T-helper 2 cell (primary cell): Measurements from ENCODE around the gene LPO.

Source experiments
- DNase-seq, 5 experiments: peaks; one replicate each; pipeline versions ENCODE4 v3.0.0 to v3.0.0-alpha.2; 2012 to 2022

The LPO gene

DNA sequence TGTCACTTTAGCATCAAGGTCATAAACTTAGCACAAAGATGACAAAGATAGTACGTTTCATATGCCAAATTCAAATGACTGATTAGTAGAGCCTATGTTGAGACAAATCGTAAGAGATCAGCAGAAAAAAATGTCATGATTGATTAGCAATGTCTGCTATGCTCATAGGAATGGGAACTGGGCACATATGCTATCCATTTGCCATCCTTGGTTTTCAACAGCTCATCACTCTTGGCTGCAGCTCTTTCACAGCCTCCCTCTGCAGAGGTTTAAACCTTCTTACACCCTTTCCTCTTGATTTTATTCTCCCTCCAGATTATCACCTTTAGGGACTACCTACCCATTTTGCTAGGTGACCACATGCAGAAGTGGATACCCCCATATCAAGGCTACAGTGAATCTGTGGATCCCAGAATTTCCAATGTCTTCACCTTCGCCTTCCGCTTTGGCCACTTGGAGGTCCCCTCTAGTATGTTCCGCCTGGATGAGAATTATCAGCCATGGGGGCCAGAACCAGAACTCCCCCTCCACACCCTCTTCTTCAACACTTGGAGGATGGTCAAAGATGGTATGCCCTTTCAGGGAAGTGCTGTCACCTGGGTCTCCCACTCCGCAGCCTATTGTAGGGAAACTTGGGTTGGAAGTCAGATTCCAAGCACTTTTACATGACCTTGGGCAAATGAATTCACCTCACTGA lies 26.2 kb downstream of the LPO start:
- DNase-seq, result no peak

DNA sequence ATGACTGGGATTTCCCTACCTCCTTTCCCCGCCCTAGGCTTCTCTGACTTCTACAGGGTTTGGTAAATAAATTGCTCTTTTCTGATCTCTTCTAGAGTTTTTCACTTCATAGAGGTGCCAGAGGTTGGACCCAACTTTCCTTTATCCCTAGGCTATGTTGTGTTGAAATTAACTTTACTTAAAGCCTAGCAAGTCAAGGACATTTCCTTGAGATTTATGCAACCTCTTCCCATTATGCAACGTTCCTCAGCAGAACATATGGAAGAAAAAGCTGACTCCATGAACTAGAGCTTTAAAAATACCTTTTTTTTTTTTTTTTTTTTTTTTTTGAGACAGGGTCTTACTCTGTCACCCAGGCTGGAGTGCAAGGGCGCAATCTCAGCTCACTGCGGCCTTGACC lies 26.9 kb downstream of the LPO start:
- no peak for DNase-seq

DNA sequence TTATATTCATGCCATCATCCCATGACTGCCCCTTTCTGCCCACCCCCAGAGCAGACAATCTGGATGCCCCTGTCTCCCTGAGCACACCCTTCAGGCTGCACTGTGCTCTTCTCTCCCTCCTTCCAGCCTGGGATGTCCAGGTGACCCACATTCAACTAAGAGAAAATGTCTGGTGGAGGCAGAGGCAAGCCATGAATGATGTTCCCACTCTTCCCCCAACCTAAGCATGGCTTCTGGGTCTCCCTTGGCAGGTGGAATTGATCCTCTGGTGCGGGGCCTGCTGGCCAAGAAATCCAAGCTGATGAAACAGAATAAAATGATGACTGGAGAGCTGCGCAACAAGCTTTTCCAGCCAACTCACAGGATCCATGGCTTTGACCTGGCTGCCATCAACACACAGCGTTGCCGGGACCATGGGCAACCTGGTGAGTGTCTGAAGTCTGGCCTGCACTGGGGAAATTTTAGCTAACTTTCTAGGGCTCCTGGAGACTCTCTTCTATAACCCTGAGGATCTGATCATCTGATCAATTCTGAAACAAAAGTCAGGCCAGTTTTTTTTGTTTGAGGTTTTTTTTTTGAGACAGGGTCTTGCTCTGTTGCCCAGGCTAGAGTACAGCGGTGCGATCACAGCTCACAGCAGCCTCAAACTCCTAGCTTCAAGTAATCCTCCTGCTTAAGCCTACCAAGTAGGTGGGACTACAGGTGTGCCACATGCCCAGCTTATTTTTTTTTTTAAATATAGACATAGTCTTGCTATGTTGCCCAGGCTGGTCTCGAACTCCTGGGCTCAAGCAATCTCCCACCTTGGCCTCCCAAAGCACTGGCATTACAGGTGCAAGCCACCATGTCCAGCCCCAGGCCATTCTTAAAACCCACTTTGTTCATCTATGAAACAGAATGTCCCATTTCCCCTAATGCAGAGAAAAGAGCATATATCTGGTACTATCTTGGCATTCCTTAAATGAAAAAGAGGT lies 27.8 kb downstream of the LPO start:
- DNase-seq, result no peak

DNA sequence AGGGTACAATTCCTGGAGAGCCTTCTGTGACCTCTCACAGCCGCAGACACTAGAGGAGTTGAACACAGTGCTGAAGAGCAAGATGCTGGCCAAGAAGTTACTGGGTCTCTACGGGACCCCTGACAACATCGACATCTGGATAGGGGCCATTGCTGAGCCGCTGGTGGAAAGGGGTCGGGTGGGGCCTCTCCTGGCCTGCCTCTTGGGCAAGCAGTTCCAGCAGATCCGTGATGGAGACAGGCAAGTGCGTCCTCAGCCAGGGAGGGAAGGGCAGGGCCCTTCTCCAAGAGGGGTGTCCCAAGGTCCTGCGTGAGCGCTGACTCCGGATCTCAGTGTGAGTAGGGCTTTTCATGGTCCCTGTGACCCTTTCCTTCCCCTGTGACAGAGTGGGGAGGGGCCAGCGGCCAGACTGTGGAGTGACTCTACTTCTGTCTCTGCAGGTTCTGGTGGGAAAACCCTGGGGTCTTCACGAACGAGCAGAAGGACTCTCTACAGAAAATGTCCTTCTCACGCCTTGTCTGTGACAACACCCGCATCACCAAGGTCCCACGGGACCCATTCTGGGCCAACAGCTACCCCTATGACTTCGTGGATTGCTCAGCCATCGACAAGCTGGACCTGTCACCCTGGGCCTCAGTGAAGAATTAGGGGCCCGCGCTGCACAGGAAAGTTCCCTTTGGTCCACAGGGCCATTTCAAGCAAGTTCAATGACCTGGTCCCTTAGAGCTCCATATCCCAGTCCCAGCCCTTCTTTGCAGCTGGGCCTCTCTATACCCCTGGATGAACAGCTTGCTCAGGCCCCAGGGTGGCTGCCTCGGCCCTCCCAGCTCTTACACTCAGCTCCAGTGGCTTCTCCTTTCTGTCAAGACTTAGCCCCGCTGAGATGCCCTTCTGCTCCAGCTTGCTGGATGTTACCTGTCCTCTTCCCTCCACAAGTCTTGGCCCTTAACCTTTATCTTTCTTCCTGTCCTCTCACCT lies 29.3 kb downstream of the LPO start:
- DNase-seq, result no peak

DNA sequence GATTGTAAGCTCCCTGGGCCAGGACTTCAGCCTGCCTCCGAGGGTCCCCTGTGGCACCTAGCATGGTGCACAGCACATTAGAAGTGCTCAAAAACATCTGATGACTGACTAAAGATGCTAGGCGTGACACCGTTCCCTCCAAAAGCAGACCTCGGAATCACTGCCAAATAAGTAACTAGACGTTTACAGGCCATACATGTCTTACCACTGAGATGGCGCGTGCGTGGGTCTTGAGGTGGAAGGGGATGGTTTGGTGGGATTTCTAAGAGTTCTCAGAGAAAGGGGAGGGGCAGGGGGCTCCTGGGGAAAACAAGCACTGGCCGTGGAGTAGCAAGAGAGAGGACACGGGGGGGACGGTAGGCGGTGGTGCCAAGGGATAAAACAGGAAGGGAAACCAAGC lies 29.9 kb downstream of the LPO start:
- DNase-seq, result no peak

DNA sequence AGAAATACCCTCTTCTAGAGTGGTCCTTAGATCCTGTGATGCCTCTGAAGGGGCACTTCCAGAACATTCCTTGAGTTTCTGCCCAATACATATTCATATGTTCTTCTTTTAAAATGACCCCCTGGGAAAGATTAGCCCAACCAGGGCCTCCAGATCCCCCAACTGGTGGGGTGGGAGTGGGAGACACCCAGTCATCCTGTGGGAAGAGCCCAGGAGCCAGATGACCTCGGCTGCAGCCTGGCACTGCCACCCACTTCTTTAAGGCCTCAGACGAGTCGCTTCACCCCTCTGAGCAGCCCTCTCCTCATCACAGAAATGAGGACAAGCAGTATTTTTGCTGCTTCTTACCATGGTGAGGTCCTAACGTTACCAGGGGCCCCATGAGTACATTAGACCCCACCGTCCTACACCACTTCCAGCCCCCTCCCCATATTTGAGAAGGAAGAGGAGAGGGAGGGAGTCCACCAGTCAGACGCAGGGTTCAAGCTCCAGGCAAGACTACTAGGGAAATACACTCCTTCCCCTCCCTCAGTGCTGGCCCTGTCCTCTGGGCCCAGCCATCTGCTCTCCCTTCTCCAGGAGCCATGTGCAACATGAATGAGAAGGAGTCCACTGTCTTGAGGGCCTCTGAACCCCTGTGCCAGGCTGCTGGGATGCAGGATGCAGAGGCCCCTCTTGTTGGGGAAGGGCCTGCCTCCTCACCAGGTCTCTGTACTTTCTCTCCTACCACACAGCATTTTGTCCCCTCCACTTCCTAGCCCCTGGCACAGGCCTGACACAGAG lies 30.6 kb downstream of the LPO start:
- DNase-seq, result no peak

DNA sequence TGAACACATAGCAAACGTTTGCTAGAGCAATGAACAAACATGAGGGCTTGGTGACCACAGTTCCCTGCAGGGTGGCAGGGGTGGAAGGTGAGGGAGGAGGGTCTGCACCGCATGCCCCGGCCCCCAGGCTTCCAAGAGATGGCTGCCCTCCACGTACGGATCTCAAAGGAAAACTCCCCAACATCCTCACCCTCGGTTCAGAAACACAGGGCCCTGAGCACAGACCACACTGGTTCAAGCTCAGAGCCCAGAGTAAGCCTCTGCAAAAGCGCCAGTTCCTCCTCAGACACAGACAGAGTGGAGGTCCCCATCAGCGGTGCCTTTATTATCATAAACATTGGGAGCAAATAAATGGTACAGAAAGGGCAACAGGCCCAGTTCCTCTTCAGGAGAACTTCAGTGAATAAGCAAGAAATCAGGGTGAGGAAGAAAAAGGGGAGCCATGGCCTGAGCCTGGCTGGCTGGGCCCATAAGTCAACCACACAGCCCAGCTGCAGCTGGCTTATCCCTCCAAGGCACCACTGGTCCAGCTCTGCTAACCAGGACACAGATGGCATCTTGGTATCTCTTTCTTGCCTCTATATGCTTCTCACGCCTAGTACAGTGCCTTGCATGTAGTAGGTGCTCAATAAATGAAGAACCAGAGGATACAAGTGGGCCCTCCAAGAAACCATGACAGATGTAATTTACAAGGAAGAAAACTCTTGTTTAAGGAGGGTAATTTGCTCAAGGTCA lies 31.3 kb downstream of the LPO start:
- no peak for DNase-seq

DNA sequence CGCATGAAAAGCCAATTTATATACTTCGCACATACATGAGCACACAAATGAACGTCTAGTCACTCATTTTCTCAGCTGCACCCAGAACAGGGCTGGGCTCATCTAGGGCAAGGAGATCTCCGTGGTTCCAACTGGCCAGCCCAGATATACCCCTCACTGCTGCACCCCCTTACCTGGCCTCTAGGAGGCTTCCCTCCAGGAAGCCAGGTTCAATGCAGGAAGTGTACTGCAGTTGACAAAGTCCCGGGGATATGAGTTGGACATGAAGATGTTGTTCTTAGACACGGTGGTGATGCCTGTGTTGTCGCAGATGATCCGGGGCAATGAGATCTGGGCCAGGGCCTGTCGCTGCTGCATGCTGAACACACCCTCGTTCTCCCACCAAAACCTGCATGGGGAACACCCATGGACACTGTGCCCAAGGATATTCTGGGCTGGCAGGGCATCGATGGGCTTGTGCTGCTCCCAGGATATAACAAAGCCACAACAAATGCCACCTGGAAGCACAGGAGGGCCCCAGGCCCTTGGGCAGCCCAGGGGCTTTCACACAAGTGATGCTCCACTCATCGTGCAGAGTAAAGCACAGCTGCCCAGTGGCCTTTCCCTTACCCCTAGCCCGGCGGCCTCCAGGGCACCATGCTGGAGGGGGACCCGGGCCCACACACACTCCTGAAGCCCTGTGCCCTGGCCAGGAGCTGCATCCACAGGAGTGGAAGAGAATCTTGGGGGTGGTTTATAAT lies 32.3 kb downstream of the LPO start:
- DNase-seq, result no peak

DNA sequence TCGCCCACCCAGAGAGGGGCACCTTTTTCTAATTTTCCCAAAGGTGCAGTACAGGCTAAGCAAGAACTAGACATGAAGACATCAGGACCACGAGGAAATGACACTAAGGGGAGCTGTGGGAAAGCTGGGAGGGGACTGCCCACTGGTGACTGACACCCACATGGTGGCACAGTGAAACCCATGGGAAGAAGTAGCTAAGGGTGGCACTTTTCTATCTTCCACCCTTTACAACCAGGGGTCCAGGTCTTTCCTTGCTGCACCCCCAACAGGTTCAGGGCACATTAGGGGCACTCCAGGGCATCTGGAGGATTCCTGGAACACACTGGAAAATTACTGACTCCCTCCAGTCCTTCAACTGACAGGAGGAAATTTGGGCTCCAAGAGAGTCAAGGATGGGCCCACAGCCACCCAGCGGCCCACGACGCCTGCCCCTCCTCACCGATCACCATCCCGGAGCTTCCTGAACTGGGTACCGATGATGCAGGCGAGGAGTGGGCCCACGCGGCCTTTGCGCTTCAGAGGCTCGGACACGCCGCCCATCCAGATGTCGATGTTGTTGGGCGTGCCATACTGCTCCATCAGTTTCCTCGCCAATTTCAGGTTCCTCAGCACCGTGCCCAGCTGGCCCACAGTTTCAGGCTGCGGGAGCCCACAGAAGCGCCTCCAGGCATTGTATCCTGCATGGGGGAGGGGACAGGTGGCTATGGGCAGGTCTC lies 33.0 kb downstream of the LPO start:
- no peak for DNase-seq

DNA sequence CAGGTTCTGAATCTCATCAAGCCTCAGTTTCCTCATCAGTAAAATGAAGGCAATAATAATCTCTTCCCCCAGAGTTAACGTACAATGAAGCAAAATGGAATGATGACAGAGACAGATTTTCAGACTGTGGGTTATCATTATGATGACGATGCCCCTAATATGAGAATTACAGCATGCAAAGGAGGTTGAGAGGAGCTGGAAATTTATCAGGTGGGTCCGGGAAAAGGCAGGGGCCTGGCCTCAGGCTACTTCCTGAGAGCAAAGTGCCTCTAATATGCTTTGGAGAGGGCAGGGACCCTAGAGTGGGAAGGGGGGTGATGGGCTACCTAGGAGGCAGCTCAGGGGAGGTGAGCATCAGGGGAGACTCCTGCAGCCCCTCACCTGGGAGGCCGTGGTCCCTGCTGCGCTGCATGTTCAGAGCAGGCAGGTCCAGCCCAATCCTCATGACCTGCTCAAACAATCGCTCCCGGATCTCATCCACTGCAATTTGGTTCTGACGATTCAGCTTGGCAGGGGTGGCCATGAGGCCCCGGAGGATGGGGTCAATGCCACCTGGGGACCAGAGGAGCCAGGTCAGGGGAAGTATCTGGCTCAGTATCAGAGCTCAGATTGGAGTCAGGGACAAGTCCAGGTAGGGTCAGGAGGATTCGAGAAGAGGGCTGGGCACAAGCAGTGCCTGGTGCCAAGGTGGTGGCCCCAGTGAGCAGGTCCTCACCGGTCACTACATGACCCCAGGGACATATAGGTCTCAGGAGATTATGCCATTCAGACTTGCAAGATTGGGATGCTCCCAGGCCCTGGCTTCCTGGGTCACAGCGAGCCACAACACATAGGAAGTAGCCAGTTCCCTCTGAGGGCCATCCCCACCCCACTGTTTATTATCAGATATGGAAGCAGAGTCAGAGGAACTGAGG lies 34.2 kb downstream of the LPO start:
- DNase-seq, result no peak

DNA sequence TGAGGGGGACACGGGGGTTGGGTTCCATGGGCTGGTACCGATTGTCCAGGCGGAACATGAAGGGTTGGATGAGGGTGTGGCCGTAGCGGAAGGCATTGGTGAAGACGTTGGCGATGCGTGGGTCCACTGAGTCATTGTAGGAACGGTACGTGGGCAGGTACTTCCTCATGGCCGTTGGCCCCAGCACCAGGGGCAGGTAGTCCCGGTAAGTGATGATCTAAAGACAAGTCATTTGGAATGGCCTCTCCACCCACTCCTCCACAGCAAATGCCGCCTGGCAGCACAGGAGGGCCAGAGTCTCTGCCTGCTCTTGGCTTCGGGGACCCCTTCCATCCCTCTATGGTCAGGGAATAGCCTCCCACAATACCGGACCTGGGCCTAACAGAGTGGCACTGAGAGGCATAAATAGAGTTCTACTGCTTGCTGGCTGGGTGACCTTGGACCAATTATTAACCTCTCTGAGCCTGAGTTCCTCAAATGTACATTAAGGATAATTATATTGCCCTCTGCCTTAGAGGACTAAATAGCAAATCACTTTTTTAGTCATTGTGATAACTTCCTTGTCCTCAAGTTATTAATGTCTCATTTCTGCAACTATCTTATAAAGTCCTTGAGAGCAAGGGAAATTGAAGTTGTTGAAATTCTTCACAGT lies 35.2 kb downstream of the LPO start:
- DNase-seq, result peak in 1 of 5 experiments; percentile 30

DNA sequence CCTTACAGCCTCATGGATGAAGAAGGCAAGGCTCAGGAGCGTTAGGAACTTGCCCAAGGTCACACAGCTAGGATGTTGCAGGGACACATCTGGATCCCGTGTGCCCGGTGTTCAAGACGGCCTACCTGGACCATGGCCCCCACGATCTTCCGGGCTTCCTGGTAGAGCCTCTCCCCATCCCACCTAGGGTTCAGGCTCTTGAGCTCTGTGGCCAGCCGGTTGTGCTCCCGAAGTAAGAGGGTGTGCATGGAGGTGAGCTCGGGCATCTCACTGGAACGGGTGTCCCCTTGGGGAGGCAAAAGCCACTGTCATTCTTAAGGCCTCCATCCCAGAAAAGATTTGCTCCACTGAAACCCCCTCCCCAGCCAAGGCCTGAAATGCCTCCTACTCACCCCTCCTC lies 37.0 kb downstream of the LPO start:
- DNase-seq, result no peak

DNA sequence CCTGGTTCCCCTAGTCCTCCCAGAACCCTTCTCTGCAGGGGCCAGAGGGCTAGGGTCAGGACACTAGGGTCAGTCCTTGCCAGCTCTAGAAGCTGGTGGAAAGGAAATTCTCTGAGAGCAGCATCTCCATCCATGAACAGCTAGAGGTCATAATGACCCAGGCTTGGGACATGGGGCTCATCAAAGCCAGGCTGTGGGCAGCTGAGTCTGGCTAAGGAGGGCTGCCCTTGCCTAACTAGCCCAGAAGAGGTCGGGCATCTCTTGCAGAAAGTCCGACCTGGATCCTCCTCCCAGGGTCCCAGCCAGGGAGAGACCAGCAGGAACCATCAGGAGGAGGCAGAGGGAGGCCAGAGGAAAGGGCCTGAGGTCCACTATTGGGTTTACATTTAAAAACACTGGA lies 38.0 kb downstream of the LPO start:
- no peak for DNase-seq

DNA sequence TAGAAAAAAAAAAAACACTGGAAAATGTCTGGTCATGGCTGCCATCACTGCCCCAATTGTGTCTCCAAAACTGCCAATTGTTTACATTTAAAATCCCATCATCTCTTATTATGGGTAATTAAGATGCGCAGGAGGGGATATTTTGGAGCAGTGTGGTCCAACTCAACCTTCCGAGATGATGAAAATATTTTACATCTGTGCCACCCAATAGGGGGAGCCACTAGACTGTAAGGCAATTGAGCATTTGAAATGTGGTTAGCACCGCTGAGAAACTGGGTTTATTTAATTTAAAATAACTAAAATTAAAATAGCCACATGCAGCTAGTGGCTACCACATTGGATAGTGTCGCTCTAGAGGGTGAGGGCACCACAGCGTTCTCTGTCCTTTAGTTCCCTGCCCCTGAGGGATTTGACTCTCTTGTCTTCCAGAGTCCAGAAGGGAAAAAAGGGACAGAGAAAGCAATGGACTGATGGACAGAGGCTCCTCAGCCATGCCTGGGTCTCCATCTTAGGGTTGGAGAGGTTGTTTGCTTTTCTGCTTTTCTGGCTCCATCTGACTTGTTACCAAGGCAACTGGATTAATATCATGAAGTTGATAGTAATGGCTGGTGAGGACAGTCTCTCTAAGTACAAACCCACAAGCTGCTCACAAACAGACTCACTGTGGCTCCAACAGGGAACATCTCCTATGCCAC lies 38.9 kb downstream of the LPO start:
- peak in 1 of 5 experiments; percentile 34 for DNase-seq

DNA sequence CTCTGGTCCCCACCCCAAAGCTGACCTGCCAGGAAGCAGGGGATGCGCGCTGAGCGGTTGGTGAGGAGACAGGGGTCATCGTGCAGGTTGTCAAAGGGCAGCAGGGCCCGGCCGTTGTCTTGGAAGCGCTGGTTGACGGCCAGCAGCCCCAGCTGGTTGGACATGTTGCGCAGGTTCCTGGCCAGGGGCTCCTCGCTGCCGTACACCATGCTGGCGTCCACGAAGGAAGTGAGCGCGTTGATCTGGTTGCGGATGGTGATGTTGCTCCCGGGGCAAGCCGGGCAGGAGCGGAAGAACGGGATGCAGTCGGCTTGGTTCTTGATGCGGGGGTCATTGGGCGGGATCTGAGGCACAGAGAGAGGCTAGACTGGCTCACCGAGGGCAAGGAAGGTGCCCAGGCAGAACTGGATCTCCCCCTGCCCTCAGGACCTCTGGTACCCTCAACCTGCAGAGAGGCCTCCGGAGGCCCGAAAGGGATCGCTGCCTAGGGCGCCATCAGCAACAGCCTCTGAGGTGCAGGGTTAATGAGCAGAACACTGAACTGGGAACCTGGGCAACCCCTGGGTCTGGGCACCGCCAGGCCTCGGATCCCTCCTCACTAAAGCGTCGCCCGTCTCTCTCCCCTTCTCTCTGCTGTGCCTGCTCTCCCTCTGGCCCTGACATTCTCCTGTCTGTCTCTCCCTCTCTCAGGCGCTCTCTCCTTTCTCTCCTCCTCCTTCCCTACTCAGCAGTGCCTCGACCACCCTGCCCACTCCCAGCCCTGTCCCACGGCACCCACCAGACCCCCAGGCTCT lies 39.6 kb downstream of the LPO start:
- no peak for DNase-seq

DNA sequence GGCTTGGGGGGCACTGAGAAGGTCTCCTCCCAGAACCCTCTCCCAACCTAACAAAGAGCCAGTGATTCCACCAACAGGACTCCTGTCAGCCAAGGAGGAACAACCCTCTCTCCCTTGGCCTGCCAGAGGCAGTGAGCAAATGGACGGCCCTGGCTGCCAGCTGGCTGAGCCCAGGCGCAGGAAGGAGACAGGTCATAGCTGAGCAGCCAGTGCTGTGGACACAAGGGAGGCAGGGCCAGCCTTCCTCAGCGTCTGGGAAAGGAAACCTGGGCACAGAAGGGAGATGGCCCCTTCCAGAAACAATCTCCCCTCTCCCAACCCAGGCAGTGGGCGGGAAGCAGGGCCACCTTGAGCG lies 40.3 kb downstream of the LPO start:
- no peak for DNase-seq
